Middle frontal gyrus (tissue), 1 donor: ENCODE results near the gene PPP6R1.
A peak's percentile ranks its signal among the peaks of the same experiment; 100 is the strongest.

ENCODE experiments used
- DNase-seq: peaks from one replicate; pipeline ENCODE4 v3.0.0-alpha.2; 2015; ENCODE audit warnings: low spot score; ENCODE audit errors: extremely low spot score

PPP6R1 gene

GRCh38 chr19:55258828-55259539 is at the start of gene PPP6R1:
PPP6R1 (minus strand) TSS chr19:55259017; CDS start chr19:55247103, 11,914 bp downstream.
- DNase-seq = peak; percentile 99

- no peak for DNase-seq
Observed at GRCh38 chr19:55308281-55308680, 49.5 kb upstream of the PPP6R1 start.

- DNase-seq = no peak
Observed at GRCh38 chr19:55306712-55307111, 47.9 kb upstream of the PPP6R1 start.

GRCh38 chr19:55305983-55306562 is 47.3 kb upstream of the PPP6R1 start:
- DNase-seq = no peak

GRCh38 chr19:55305491-55305890 is 46.7 kb upstream of the PPP6R1 start:
- no peak for DNase-seq

- no peak for DNase-seq
Observed at GRCh38 chr19:55304980-55305379, 46.2 kb upstream of the PPP6R1 start.

- DNase-seq = no peak
Observed at GRCh38 chr19:55304279-55304978, 45.6 kb upstream of the PPP6R1 start.

GRCh38 chr19:55303477-55303876 is 44.7 kb upstream of the PPP6R1 start:
- no peak for DNase-seq

GRCh38 chr19:55302318-55302703 is 43.5 kb upstream of the PPP6R1 start:
- DNase-seq = no peak

GRCh38 chr19:55301459-55302317 is 42.9 kb upstream of the PPP6R1 start:
- peak; percentile 75 for DNase-seq

GRCh38 chr19:55300886-55301458 is 42.2 kb upstream of the PPP6R1 start:
- DNase-seq = no peak

- no peak for DNase-seq
Observed at GRCh38 chr19:55299991-55300390, 41.2 kb upstream of the PPP6R1 start.

GRCh38 chr19:55297267-55297666 is 38.5 kb upstream of the PPP6R1 start:
- DNase-seq = no peak

GRCh38 chr19:55289117-55289796 is 30.4 kb upstream of the PPP6R1 start:
- DNase-seq = no peak

GRCh38 chr19:55287361-55288079 is 28.7 kb upstream of the PPP6R1 start:
- DNase-seq = peak; percentile 67

- no peak for DNase-seq
Observed at GRCh38 chr19:55285229-55285890, 26.5 kb upstream of the PPP6R1 start.

- DNase-seq = no peak
Observed at GRCh38 chr19:55284405-55285058, 25.7 kb upstream of the PPP6R1 start.

GRCh38 chr19:55283548-55284377 is 24.9 kb upstream of the PPP6R1 start, which contains the start of gene BRSK1:
BRSK1 (plus strand) TSS chr19:55283997; CDS start chr19:55284443, 446 bp downstream.
- no peak for DNase-seq
